HFFc6 (cell line): ENCODE results near the gene IL20RB. TPM values are rescaled to one million over a fixed set of nuclear protein-coding genes. Genes with fewer than 3 reads are reported as not detected.

Source experiments
- total RNA-seq, 6 experiments: library from RNA; stranded (reverse); fragmentation: NEBNext Ultra II Directional; extraction: Animal tissue kit (Norgen Biotek cat#: 25700); gene quantifications; 2 replicates in 1 of 6; 3 replicates in 5 of 6; pipeline ENCODE4 v1.2.3, GENCODE V29; 2021

Gene IL20RB
- total RNA-seq, 6 experiments from 2014 or later, result 0.51 to 1.5 (median 0.82) TPM

Other genes starting within 250 kb of the IL20RB start
- 10 to 100 TPM; 33.7 to 45.3 (median 43.8) TPM for gene STAG1, start 205.6 kb upstream of the IL20RB start, total RNA-seq
- 10 to 100 TPM; 19.4 to 23.9 (median 22.1) TPM for gene SLC35G2, start 138.9 kb upstream of the IL20RB start, total RNA-seq
- gene NCK1, start 95.8 kb upstream of the IL20RB start, total RNA-seq, result 10 to 100 TPM; 37.3 to 48.3 (median 40.8) TPM